DMS53 treated with DMSO at 0.1 percent for 48 hours (cell line): Measurements from ENCODE around the gene BAG5.

Experiments used
- DNase-seq: peaks from one replicate; lab custom pipeline; 2025; ENCODE audit not compliant: unreplicated experiment; lab: John Stamatoyannopoulos, UW

Gene BAG5

GRCh38 chr14:103547455-103547940, 15.0 kb downstream of the BAG5 start:
- no peak for DNase-seq

- DNase-seq = peak; percentile 51
Measured at GRCh38 chr14:103546652-103547454, 15.6 kb downstream of the BAG5 start.

- no peak for DNase-seq
Measured at GRCh38 chr14:103545915-103546651, 16.4 kb downstream of the BAG5 start.

GRCh38 chr14:103545219-103545914, 17.1 kb downstream of the BAG5 start:
- no peak for DNase-seq

- no peak for DNase-seq
Measured at GRCh38 chr14:103544388-103545218, 17.9 kb downstream of the BAG5 start.

- no peak for DNase-seq
Measured at GRCh38 chr14:103543721-103544387, 18.6 kb downstream of the BAG5 start.

GRCh38 chr14:103543140-103543539, 19.3 kb downstream of the BAG5 start:
- no peak for DNase-seq

GRCh38 chr14:103542605-103543088, 19.8 kb downstream of the BAG5 start:
- DNase-seq = peak; percentile 27

GRCh38 chr14:103541709-103542604, 20.5 kb downstream of the BAG5 start:
- DNase-seq = no peak

- DNase-seq = no peak
Measured at GRCh38 chr14:103540821-103541708, 21.4 kb downstream of the BAG5 start.

GRCh38 chr14:103539056-103539825, 23.2 kb downstream of the BAG5 start:
- DNase-seq = no peak

GRCh38 chr14:103538291-103539055, 24.0 kb downstream of the BAG5 start:
- DNase-seq = no peak

- DNase-seq = no peak
Measured at GRCh38 chr14:103537175-103537990, 25.1 kb downstream of the BAG5 start.

GRCh38 chr14:103536693-103537092, 25.8 kb downstream of the BAG5 start:
- DNase-seq = no peak

- no peak for DNase-seq
Measured at GRCh38 chr14:103535891-103536565, 26.4 kb downstream of the BAG5 start.
